Measurements from ENCODE around the gene SLC9C2.
"Not testable (repeated sequence)": the region's sequence is repeated elsewhere in the genome, so short reads cannot be mapped to it uniquely, and the experiment has no call there.

SLC9C2 gene

DNA sequence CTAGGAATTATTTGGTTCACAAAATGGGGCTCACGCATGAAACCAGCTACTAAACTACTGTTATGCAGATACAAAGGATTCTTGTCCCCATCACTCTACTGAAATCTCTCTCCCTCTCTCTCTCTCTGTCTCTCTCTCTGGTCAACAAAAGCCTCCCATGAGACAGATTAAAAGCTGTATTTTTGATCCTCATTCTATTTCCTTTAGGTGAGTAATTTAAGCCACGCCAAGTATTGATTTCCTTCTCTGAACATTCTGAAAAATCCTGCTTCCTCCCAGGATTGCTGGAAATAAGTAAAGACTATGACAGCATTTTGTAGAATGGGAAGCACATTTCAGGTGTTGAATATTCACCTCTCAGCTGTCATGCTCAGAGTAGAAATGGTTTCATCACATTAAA is 82.1 kb downstream of the SLC9C2 start:
- no peak for DNase-seq

DNA sequence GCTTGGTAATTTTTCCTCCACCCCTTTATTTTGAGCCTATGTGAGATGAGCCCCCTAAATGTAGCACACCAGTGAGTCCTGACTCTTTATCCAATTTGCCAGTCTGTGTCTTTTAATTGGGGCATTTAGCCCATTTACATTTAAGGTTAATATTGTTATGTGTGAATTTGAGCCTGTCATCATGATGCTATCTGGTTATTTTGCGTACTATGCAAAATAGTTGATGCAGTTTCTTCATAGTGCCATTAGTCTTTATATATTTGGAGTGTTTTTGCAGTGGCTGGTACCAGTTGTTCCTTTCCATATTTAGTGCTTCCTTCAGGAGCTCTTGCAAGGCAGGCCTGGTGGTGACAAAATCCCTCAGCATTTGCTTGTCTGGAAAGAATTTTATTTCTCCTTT is 88.4 kb downstream of the SLC9C2 start:
- DNase-seq, result not testable (repeated sequence)

DNA sequence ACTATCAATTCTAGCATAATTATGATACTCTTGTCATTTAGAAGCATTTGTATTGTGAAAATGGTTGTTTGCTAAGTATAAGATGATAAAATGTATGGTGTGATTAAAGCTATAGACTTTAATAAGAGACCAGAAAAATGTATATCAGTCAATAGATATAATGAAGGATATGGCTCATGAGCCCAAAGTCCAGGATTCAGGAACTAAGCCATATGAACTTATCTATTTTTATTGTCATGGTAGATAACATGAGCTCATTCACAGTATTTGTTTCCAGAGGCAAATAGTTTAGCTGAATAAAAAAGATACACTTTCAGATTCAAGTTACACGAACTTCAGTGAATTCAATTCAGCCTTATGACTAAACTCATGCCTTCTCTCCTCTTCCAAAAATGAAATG is 93.1 kb downstream of the SLC9C2 start:
- no peak for DNase-seq

DNA sequence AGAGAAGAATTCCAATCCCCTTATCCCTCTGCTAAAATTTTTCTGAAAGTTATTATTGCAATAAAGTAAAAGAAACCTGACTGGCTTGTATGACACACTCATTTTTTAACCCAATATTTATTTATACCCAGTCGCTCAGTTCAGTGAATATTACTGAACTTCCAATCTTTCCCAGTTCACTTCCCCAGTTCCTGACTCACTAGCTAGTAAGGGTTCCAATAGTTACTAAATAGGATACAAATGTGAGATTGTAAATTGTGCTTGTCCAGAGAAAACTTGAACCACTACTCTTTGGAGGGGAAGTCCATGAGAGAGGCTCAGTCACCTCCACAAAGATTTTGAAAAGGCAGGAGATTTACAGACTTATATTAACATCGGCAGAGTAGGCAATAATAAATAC is 94.3 kb downstream of the SLC9C2 start:
- DNase-seq, result no peak

DNA sequence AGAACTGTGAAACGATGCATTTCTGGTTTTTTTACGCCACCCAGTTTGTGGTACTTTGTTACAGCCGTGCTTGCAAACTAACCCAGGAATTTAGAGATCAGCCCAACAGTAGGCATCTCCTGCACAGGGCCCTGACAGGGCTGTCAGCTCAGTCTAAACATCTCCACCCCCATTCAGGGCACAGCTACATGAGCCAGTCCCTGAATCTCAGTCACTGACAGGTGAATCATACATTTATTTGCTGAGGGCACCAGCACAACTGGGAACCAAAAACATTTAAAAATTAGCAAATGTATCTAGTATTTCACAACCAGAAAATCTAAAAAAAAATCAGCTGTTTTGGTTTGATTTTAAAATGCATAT is 95.0 kb downstream of the SLC9C2 start:
- no peak for DNase-seq

DNA sequence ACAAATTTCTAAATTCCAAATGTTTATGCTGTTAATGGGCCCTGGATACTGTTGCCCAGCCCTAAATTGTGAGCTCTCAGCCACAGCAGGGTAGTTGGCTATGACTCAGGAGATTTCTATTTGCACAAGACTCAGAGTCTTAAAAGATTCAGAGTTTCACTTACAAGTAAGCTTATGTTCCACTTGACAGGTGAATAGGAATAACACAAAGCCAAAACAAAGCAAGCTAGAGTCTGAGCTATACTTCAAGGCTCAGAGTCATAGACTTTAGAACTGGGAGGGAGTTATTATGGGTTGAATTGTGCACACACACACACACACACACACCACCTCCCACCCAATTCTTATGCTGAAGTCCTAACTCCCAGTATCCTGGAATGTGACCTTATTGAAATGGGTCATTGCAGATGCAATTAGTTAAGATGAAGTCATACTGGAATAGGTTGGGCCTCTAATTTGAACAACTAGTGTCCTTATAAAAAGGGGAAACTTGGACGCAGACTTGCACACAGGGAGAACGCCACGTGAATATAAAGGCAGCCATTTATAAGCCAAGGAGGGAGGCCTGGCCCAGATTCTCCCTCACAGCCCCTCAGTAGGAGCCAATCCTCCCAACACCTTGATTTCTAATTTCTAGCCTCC is 95.5 kb downstream of the SLC9C2 start:
- DNase-seq, result no peak

DNA sequence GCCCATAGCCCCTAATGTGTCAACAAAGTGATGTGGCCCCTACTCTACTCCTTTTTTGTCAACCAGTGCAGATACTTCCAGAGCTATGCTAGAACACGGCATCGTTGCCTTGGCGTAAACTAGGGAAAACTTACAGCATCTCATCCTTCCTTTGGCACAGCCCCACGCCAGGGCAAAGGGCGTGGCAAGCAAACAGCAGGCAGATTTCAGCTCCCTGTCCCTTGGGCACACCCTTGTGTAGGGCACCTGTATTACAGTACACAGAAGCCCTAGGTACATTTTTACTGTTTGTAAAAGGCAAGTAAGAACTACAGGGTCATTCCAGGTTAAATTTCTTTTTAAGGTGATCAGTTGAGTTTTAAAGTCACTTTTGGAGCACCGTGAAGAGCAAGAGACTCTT is 96.4 kb downstream of the SLC9C2 start:
- no peak for DNase-seq

DNA sequence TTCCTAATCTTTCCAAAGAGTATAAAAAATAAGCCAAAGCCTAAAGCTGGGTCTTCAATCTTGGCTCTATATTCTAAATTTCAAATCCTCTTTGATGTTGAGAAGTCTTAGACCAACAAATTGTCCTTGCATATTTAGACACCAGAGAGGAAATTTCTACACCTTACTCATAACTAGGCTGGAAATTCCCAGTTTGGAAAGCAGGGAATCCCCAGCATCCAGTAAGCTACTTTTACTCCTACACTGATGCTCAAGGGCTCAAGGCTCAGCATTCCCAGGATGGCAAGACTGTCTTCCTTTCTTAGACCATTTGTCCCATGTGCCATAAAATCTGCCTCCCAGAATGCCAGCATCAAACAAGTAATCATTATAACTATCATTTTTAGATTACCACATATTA is 97.5 kb downstream of the SLC9C2 start:
- no peak for DNase-seq

DNA sequence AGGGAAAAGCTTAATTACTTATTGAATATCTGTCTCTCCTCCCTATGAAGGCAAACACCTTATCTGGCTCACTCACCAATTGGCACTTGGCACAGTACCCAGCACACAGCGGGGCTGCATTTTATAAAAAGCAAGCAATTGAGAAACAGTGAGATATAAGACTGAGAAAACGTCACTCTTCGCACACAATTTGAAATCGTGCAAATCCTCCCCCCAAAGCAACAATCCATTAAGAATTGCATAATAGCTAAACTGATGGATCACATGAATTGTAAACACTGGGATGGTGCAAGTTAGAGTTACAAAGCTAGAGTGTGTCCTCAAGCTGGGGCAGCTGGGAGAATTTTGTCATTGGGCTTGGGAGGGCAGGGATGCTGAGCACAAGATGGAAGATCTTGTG is 98.6 kb downstream of the SLC9C2 start:
- DNase-seq, result peak; percentile 93

DNA sequence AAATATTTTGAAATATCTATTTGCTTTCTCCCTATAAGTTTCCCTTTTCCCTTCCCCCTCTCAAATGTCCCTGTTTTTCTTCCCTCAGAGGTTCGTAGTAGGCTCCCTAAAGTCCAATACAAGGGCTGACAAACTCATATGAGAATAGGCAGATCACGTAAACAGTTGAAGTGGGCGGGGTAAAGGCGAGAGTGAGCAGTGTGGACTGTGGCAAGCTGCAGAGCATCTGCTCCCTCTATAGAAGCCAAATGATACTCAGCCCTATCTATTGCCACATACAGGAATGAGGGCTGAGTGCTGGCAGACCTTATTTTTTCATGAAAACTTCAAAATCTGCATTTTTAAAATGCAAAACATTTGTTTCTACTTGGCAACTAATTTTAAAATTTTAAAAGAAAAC is 99.5 kb downstream of the SLC9C2 start:
- DNase-seq, result peak; percentile 54

DNA sequence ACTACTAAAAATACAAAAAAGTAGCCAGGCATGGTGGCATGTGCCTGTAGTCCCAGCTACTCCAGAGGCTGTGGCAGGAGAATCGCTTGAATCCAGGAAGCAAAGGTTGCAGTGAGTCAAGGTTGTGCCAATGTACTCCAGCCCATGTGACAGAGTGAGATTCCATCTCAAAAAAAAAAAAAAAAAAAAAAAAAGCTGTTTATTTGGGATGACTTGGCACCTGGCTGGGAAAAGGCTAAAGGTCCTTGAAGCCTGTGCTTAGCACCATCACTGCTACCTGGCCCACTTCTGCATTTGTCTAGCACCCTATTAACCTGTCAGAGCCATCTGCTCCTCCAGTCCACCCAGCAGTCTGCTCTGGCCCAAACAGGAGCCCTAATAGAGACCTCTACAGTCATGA is 100.8 kb downstream of the SLC9C2 start:
- no peak for DNase-seq

DNA sequence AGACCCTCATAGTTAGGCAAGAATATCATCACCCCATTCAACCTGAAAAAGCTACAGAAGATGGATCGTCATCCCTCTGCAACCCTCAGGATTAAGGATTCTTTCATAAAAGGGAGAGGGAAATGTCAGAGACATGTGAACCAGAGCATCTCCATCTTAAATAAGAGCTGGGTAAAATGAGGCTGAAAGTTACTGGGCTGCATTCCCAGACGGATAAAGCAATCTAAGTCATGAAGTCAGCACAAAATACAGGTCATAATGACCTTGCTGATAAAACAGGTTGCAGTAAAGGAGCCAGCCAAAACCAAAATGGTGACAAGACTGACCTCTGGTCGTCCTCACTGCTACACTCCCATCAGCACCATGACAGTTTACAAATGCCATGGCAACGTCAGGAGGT is 103.1 kb downstream of the SLC9C2 start:
- DNase-seq, result no peak

DNA sequence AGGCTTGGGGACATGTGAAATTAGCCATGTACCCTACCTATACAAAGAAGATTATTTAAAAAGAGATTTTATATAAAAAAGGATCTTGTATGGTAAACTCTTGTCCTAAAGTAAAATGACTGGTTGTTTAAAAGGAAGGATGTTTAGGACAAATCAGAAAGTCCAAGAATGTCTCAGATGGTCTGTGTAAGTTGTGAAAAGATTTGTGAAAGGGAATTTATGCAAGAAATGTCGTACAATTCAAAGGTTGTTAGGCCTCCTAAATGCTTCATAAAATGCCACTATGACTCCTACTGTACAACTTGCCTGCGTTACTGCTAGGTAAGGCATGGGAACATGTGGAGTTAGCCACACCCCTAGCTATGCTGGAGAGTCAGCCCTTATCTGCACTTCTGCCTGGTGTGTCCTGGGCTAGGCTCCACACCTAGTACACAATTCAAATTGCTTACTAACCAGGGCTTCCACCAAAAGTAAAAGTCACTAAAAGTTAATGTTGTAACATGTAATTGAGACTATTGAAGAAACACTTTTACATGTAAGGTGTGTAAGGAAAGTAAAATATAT is 106.0 kb downstream of the SLC9C2 start:
- no peak for DNase-seq

DNA sequence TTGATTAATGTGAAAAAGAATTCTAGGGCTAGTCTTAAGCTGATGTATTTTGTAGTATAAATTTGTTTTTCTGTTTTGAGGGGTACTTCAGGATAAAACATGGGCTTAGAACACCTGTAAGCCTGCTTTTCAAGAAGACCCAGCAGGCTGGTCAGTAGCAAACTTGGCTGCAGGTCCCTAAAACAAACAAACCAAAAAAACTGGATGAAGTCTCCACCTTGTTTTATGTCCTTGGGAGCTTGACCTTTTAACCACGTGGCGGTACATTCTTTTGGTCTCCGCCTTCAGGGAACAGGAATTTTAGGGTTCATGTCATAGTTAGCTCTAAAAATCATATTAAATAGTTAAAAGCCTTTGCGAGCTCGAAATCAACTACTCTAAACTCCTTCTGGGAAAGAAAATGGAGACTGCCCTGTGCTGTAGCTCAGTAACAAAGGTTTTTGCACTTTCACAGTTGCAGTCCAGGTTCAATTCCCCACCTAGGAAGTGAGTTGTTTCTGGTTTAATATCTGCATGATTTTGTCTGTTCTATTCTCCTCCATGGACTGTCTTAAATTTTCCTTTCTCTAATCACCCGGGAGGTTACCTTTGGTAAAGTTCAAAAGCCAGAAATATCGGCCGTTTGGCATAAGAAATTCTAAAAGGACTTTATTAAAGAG is 107.1 kb downstream of the SLC9C2 start:
- no peak for DNase-seq

DNA sequence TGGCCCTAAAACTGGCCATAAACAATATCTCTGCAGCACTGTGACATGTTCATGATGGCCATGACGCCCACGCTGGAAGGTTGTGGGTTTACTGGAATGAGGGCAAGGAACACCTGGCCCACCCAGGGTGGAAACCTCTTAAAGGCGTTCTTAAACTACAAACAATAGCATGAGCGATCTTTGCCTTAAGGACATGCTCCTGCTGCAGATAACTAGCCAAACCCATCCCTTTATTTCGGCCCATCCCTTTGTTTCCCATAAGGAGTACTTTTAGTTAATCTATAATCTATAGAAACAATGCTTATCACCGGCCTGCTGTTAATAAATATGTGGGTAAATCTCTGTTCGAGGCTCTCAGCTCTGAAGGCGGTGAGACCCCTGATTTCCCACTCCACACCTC is 109.7 kb downstream of the SLC9C2 start:
- not testable (repeated sequence) for DNase-seq

DNA sequence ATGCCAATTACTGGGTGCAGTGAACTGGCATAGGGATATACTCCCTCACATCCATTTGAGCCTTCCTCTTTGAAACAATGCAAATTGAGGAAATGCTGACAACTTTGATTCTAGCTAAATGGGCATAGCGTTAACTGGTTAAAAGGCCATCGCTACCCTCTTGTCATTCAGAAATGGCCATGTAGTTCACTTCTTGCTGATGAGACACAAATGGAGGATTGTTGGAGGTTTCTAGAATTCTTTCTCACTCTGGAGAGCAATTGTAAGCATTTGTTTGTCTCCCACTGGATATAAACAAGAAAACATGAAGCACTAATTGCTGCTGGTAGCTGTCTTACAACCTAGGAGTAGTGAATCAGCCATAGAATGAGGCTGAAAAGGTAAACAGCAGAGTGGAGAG is 111.4 kb downstream of the SLC9C2 start:
- DNase-seq, result no peak

DNA sequence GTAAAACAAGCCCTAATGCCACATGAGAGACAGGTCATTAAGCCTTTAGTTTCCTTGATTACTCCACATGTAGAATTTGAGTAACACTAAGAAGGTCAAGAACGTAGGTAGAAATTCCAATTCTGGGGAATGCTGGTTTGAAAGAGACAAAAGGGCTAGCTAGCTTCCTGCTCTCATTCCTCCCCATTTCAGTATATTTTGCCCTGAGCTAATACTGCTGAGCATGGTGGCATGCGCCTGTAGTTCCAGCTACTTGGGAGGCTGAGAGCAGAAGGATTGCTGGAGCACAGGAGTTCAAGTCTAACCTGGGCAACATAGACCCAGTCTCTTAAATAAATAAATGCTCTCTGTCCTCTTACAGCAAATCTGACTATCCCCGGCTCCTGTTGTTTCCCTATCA is 112.9 kb downstream of the SLC9C2 start:
- DNase-seq, result no peak

DNA sequence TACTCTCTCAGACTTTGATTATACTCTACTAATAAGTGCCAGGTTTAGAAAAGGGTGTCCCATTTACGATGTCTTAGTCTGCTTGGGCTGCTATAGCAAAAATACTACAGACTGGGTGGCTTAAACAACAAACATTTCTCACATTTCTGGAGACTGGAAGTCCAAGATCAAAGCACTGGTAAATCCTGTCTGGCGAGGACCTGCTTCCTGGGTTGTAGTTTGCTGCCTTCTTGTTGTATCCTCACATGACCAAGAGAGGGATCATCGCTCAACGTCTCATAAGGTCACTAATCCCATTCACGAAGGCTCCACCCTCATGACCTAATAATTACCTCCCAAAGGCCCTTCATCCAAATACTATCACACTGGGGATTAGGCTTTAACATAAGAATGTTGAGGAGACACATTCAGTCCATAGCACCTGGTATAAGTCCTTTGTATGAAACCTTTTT is 113.7 kb downstream of the SLC9C2 start:
- DNase-seq, result no peak

DNA sequence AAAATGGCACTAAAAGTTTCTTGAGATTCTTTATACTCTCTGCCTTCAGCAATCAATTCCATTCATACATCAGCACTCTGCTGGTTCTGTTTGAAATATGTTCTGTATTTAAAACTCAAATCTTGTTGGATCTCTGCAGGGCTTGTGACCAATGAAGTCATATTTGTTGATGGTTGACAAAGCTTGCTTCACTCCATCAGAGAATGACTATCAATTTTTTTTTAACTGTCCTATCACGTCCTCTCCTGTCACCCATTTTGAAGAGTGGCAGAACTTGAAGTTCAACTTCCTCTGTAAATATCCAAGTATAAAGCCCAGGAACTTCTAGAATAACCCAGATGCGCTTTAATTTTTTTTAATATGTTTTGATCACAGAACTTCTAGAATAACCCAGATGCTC is 114.9 kb downstream of the SLC9C2 start:
- no peak for DNase-seq

DNA sequence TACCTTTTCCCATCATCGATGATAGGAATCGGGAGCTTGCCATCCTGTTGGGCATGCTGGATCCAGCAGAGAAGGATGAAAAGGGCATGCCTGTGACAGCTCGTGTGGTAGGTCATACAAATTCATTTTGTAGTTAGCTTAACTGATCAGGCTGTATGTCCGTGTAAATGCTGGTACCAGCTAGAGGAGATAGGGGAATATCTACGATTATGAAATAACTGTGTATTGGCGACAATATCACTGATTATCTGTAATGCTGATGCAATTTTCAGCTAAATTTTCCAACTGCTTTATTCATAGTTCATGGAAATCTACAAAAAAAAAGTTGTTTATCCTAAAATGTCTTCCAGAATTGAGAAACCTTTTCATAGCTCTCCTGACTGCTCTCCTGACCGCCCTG is 117.5 kb downstream of the SLC9C2 start:
- no peak for DNase-seq

DNA sequence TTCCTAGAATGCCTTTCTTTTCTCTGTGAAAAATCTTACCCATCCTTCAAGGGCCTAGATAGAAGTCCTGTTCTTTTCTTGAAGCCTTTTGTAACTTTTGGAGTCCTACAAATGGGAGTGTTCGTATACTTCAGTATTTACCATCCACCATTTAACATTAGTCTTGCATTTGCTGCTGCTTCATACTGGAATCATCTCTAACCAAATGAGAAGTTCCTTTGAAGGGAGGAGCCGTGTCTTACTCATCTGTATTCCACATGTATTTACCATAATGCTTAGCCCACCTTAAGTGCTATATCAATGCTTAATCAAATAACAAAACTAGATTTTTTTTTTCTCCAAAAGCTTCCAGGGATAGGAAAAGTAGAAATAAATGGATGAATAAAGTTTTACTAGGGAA is 118.6 kb downstream of the SLC9C2 start:
- no peak for DNase-seq

DNA sequence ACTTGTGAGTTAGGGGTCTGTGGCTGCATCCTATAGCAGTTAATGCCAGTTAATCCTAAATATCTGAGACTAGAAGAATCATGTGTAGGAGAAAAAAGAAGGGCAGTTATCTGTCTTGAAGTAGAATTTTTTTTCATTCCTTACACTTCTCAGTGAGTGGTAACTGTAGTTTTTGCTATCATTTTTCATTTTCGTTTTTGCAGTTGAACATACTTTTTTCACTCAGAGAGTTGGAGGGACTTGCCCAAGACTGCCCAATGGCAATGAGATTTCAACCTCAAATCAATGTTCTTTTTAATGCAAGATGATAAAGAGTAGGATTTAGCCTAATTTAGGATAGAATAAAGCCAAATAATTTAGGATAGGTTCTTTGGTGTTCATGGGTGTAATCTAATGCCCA is 120.2 kb downstream of the SLC9C2 start:
- no peak for DNase-seq

DNA sequence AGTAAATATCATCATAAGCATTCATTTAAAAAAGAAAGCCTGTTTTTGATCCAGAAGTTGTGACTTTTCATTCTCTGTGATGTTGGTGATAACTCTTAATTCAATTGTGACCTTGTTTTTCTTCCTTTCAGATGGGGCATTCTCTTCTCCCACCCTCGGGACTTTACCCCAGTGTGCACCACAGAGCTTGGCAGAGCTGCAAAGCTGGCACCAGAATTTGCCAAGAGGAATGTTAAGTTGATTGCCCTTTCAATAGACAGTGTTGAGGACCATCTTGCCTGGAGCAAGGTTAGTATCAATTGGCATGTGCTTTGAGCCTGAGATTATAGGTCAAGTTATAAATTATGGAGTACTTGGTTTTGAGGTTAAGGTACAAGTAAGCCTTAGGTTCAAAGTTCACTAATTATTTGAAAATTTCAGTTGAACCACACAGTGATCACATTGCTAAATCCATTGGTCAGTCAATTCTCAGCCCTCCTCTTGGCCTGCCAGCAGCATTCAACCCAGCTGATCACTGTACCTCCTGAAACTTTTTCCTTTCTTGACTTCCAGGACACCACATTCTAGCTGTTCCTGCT is 121.6 kb downstream of the SLC9C2 start:
- DNase-seq, result no peak

DNA sequence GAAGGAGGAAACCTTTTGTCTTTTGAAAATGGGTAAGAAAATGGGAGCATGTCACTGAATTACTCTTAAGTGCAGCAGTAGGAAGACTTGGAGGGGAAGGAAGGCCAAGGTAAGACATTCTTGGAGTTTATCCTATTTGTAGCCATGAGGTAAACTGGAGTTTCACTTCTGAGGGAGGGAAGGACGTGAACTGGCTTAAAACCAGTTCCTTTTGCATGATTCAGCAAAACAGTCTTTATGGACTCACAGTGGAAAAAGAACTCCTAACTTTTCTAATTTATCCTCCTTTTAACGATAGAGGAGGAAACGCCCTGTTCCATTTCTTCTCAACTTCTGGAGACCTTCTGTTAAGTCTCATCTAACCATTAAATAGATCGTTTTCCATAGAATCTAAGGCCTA is 123.2 kb downstream of the SLC9C2 start:
- DNase-seq, result no peak
